Neuronal stem cell (in vitro differentiated cells): ENCODE results near the gene SAMD11.

Experiments
- DNase-seq: peaks from one replicate; pipeline ENCODE4 v3.0.0-alpha.2; 2013; ENCODE audit warnings: low spot score
- H2AFZ ChIP-seq: one replicate; pipeline ENCODE4 v1.6.1; 2013; ENCODE audit warnings: mild to moderate bottlenecking, low read length, inconsistent platforms
- H2AK5ac ChIP-seq: 2 replicates; pipeline ENCODE4 v1.6.1; 2013; ENCODE audit warnings: low read depth, mild to moderate bottlenecking, inconsistent platforms, low read length, moderate library complexity, mixed read lengths
- H2BK120ac ChIP-seq: 2 replicates; pipeline ENCODE4 v1.6.1; 2013; ENCODE audit warnings: low read depth, mild to moderate bottlenecking, inconsistent platforms, low read length, moderate library complexity, mixed read lengths
- H2BK12ac ChIP-seq: one replicate; pipeline ENCODE4 v1.6.1; 2013; ENCODE audit warnings: low read length, inconsistent platforms
- H2BK15ac ChIP-seq: 2 replicates; pipeline ENCODE4 v1.6.1; 2013; ENCODE audit warnings: mild to moderate bottlenecking, low read length, inconsistent platforms, mixed read lengths
- H2BK5ac ChIP-seq: one replicate; pipeline ENCODE4 v1.6.1; 2013; ENCODE audit warnings: inconsistent platforms, mild to moderate bottlenecking, low read length, moderate library complexity
- H3K14ac ChIP-seq: one replicate; pipeline ENCODE4 v1.6.1; 2013; ENCODE audit warnings: low read length, inconsistent platforms
- H3K18ac ChIP-seq: 2 replicates; pipeline ENCODE4 v1.6.1; 2013; ENCODE audit warnings: low read length, inconsistent platforms
- H3K23ac ChIP-seq: 2 replicates; pipeline ENCODE4 v1.6.1; 2013; ENCODE audit warnings: low read depth, mild to moderate bottlenecking, mixed read lengths, low read length, inconsistent platforms; ENCODE audit not compliant: poor library complexity
- H3K27ac ChIP-seq: replicated peaks from 3 replicates; pipeline ENCODE4 v1.5.1; 2013; ENCODE audit warnings: low read length, inconsistent platforms
- H3K27me3 ChIP-seq, 3 experiments: 2 replicates each; pipeline ENCODE4 v1.6.1; 2013; ENCODE audit warnings: low read length in 3 of 3, mild to moderate bottlenecking in 2 of 3, inconsistent platforms in 1 of 3, low read depth in 1 of 3, mixed read lengths in 1 of 3, moderate library complexity in 1 of 3; ENCODE audit not compliant: control insufficient read depth in 3 of 3, insufficient read depth in 3 of 3
- H3K36me3 ChIP-seq, 2 donors: replicated peaks in 1 of 2; 2 replicates each; pipeline ENCODE4 v1.6.1; 2013; ENCODE audit warnings: low read length in 2 of 2; ENCODE audit not compliant: control insufficient read depth in 2 of 2, insufficient read depth in 2 of 2
- H3K4ac ChIP-seq: 2 replicates; pipeline ENCODE4 v1.6.1; 2013; ENCODE audit warnings: inconsistent platforms, mild to moderate bottlenecking, low read length, moderate library complexity
- H3K4me1 ChIP-seq, 2 donors: 1 replicate in 1 of 2; 2 replicates in 1 of 2; pipeline ENCODE4 v1.6.1; 2013; ENCODE audit warnings: low read length in 2 of 2, low read depth in 1 of 2; ENCODE audit not compliant: control insufficient read depth in 2 of 2, insufficient read depth in 1 of 2
- H3K4me2 ChIP-seq: one replicate; pipeline ENCODE4 v1.6.1; 2013; ENCODE audit warnings: mild to moderate bottlenecking, low read length, inconsistent platforms; ENCODE audit not compliant: insufficient read depth, poor library complexity, severe bottlenecking
- H3K4me3 ChIP-seq, 2 donors: 2 replicates each; pipeline ENCODE4 v1.5.1; 2013; ENCODE audit warnings: low read length in 2 of 2, mild to moderate bottlenecking in 2 of 2, inconsistent platforms in 1 of 2, moderate library complexity in 1 of 2
- H3K79me1 ChIP-seq: one replicate; pipeline ENCODE4 v1.6.1; 2013; ENCODE audit warnings: low read depth, mild to moderate bottlenecking, inconsistent platforms, low read length, moderate library complexity
- H3K9ac ChIP-seq: one replicate; pipeline ENCODE4 v1.6.1; 2013; ENCODE audit warnings: mild to moderate bottlenecking, low read depth, low read length, inconsistent platforms; ENCODE audit not compliant: poor library complexity
- H3K9me3 ChIP-seq, 2 donors: replicated peaks in 1 of 2; 2 replicates each; pipeline versions ENCODE3 to v1.6.1; 2013; ENCODE audit warnings: low read length in 2 of 2, mild to moderate bottlenecking in 2 of 2, inconsistent platforms in 1 of 2, low read depth in 1 of 2, mixed read lengths in 1 of 2, moderate library complexity in 1 of 2; ENCODE audit not compliant: control insufficient read depth in 2 of 2, insufficient read depth in 1 of 2
- H4K8ac ChIP-seq: one replicate; pipeline ENCODE4 v1.6.1; 2013; ENCODE audit warnings: low read depth, mild to moderate bottlenecking, inconsistent platforms, low read length, moderate library complexity
- H4K91ac ChIP-seq: one replicate; pipeline ENCODE4 v1.6.1; 2013; ENCODE audit warnings: low read length, low read depth, mild to moderate bottlenecking, inconsistent platforms; ENCODE audit not compliant: poor library complexity
- WGBS, 2 donors: extraction: QIAGEN DNeasy Blood & Tissue Kit; methylation state at CpG; one replicate each; pipeline ENCODE4 v1.1.7; 2013; ENCODE audit warnings: missing lambda C conversion rate in 2 of 2, mixed read lengths in 1 of 2; ENCODE audit not compliant: insufficient read length in 2 of 2, insufficient replicate concordance in 1 of 2; ENCODE audit errors: extremely low coverage in 2 of 2; 5-methylcytosine and 5-hydroxymethylcytosine counted together

SAMD11 gene

GRCh38 chr1:980137-980571 is 56.4 kb downstream of the SAMD11 start:
- H3K36me3 ChIP-seq = no peaks in the 10 kb centered on the region
- no peak overlapping the region for H3K4me2 ChIP-seq
- no peak overlapping the region for H2AFZ ChIP-seq
- peaks cover 0 to 1% of the 10 kb centered on the region in 2 donors for H3K4me1 ChIP-seq
- H3K27ac ChIP-seq = no peak overlapping the region
- H4K8ac ChIP-seq = no peak overlapping the region
- H2BK15ac ChIP-seq = peak overlapping the region; percentile 67
- H3K79me1 ChIP-seq = no peaks in the 10 kb centered on the region
- H2BK120ac ChIP-seq = no peak overlapping the region
- WGBS, 2 donors = no CpG with 5 or more reads among the region's 13 CpGs
- no peak overlapping the region for H4K91ac ChIP-seq
- peak overlapping the region; percentile 84 for H2AK5ac ChIP-seq
- H3K9ac ChIP-seq = no peak overlapping the region
- peaks cover 0 to 60% (median 8%) of the 10 kb centered on the region in 3 experiments for H3K27me3 ChIP-seq
- H3K23ac ChIP-seq = peak overlapping the region; percentile 50
- no peaks in the 10 kb centered on the region for H3K9me3 ChIP-seq
- no peak overlapping the region for H3K18ac ChIP-seq
- no peak overlapping the region for H3K4ac ChIP-seq
- H2BK5ac ChIP-seq = no peak overlapping the region
- no peak overlapping the region for H2BK12ac ChIP-seq
- no peak for DNase-seq
- H3K4me3 ChIP-seq = no peak overlapping the region
- no peak overlapping the region for H3K14ac ChIP-seq

- no peak overlapping the region for H3K27ac ChIP-seq
- H4K8ac ChIP-seq = no peak overlapping the region
- peak overlapping the region; percentile 71 for H3K14ac ChIP-seq
- H3K18ac ChIP-seq = peak overlapping the region; percentile 38
- H3K9me3 ChIP-seq = no peaks in the 10 kb centered on the region
- H4K91ac ChIP-seq = no peak overlapping the region
- no peak overlapping the region for H3K4me3 ChIP-seq
- H2BK5ac ChIP-seq = peak overlapping the region; percentile 75
- no peaks in the 10 kb centered on the region for H3K36me3 ChIP-seq
- no peak overlapping the region for H3K4me2 ChIP-seq
- H2BK12ac ChIP-seq = no peak overlapping the region
- WGBS, 2 donors = no CpG with 5 or more reads among the region's 35 CpGs
- H3K4ac ChIP-seq = no peak overlapping the region
- H3K4me1 ChIP-seq = peaks cover 0 to 1% of the 10 kb centered on the region in 2 donors
- peak overlapping the region; percentile 80 for H3K23ac ChIP-seq
- H2BK15ac ChIP-seq = peak overlapping the region; percentile 67
- H3K79me1 ChIP-seq = no peaks in the 10 kb centered on the region
- peaks cover 0 to 57% (median 5%) of the 10 kb centered on the region in 3 experiments for H3K27me3 ChIP-seq
- no peak overlapping the region for H2AFZ ChIP-seq
- no peak for DNase-seq
- H3K9ac ChIP-seq = peak overlapping the region; percentile 60
- peak overlapping the region; percentile 84 for H2AK5ac ChIP-seq
- no peak overlapping the region for H2BK120ac ChIP-seq
These were observed 57.1 kb downstream of the SAMD11 start for GRCh38 chr1:980602-981395.

GRCh38 chr1:981491-981954 is 57.8 kb downstream of the SAMD11 start:
- Histone ChIP-seq H2AFZ (no peak overlapping the region), H2AK5ac (peak overlapping the region; percentile 52), H3K36me3 (no peaks in the 10 kb centered on the region), H3K79me1 (no peaks in the 10 kb centered on the region), H3K4me1 (no peaks in the 10 kb centered on the region), H3K23ac (peak overlapping the region; percentile 43), H4K91ac (no peak overlapping the region), H3K9me3 (no peaks in the 10 kb centered on the region), H3K14ac (no peak overlapping the region), H3K18ac (peak overlapping the region; percentile 48), H2BK15ac (peak overlapping the region; percentile 37), H4K8ac (no peak overlapping the region), H3K27ac (no peak overlapping the region), H3K4ac (no peak overlapping the region), H3K9ac (no peak overlapping the region), H3K4me3 (no peak overlapping the region), H3K27me3 (peaks cover 0 to 51% (median 4%) of the 10 kb centered on the region in 3 experiments), H2BK5ac (peak overlapping the region; percentile 24), H2BK12ac (peak overlapping the region; percentile 58), H2BK120ac (no peak overlapping the region), H3K4me2 (no peak overlapping the region)
- DNase-seq = no peak
- WGBS, 2 donors = no CpG with 5 or more reads among the region's 21 CpGs

- H2AFZ ChIP-seq = no peak within 1 kb of the TSS
- no CpG with 5 or more reads among the region's 28 CpGs for WGBS, 2 donors
These were observed 58.3 kb downstream of the SAMD11 start, which contains the start of gene PERM1 for GRCh38 chr1:981955-982558. TSS of gene PERM1 (minus strand) at chr1:982093. CDS start at chr1:981029, 1,064 bp downstream.

More at GRCh38 chr1:981955-982558, 58.3 kb downstream of the SAMD11 start, which contains the start of gene PERM1:
- Histone ChIP-seq H3K4me3 (no peak within 1 kb of the TSS), H3K4ac (no peak within 1 kb of the TSS), H2BK12ac (peak within 1 kb of the TSS; percentile 73), H2BK120ac (no peak within 1 kb of the TSS), H2AK5ac (peak within 1 kb of the TSS; percentile 84), H2BK5ac (peak within 1 kb of the TSS; percentile 94), H3K14ac (no peak within 1 kb of the TSS), H3K27ac (no peak within 1 kb of the TSS), H3K18ac (peak within 1 kb of the TSS; percentile 48), H3K23ac (peak within 1 kb of the TSS; percentile 67), H3K79me1 (no peaks in the 10 kb centered on the region), H3K9me3 (no peaks in the 10 kb centered on the region), H3K36me3 (no peaks in the 10 kb centered on the region), H3K9ac (peak within 1 kb of the TSS; percentile 83), H3K4me2 (no peak within 1 kb of the TSS), H2BK15ac (peak within 1 kb of the TSS; percentile 89), H3K4me1 (no peaks in the 10 kb centered on the region), H4K91ac (no peak within 1 kb of the TSS), H4K8ac (no peak within 1 kb of the TSS), H3K27me3 (peaks cover 0 to 51% (median 4%) of the 10 kb centered on the region in 3 experiments)
- DNase-seq = no peak
